Hematopoietic multipotent progenitor cell (in vitro differentiated cells): ENCODE measurements around the gene CES2. TPM values are rescaled to one million over a fixed set of nuclear protein-coding genes. Genes with fewer than 3 reads are reported as not detected.
"Not testable (repeated sequence)": the region's sequence is repeated elsewhere in the genome, so short reads cannot be mapped to it uniquely, and the experiment has no call there.

Experiments used
- DNase-seq, 3 donors: peaks; one replicate each; pipeline ENCODE4 v3.0.0-alpha.2; 2011 to 2015; ENCODE audit warnings: low read depth in 2 of 3, low spot score in 2 of 3
- total RNA-seq: library from RNA; depleted of rRNA; stranded (reverse); fragments of >200 nt; gene quantifications from one replicate; pipeline ENCODE4 v1.2.3, GENCODE V29; 2012

Gene CES2
- total RNA-seq, 1 donor: 48.2 TPM

GRCh38 chr16:66933776-66934137, 1.6 kb upstream of the CES2 start:
- no peak for DNase-seq

- peak; percentile 86 to 89 (median 88) for DNase-seq
These were observed 1.0 kb upstream of the CES2 start, which contains the start of gene CIAO2B for GRCh38 chr16:66934138-66934838. TSS of gene CIAO2B (minus strand) at chr16:66934402. CDS start at chr16:66934364, 38 bp downstream.

- DNase-seq: not testable (repeated sequence)
These were observed 440 bp upstream of the CES2 start for GRCh38 chr16:66934839-66935313.

- no peak for DNase-seq
These were observed 1.1 kb downstream of the CES2 start for GRCh38 chr16:66936462-66936861.

- no peak for DNase-seq
These were observed 1.7 kb downstream of the CES2 start for GRCh38 chr16:66936889-66937554.

GRCh38 chr16:66937725-66938337, 2.5 kb downstream of the CES2 start:
- DNase-seq: no peak

- DNase-seq: no peak
These were observed 4.0 kb downstream of the CES2 start for GRCh38 chr16:66939366-66939765.

GRCh38 chr16:66940236-66940635, 4.9 kb downstream of the CES2 start:
- DNase-seq: no peak

- no peak for DNase-seq
These were observed 7.7 kb downstream of the CES2 start for GRCh38 chr16:66942981-66943380.

GRCh38 chr16:66943426-66944053, 8.2 kb downstream of the CES2 start:
- no peak for DNase-seq

- no peak for DNase-seq
These were observed 8.7 kb downstream of the CES2 start for GRCh38 chr16:66944054-66944441.

- DNase-seq: not testable (repeated sequence)
These were observed 9.7 kb downstream of the CES2 start for GRCh38 chr16:66944971-66945370.

GRCh38 chr16:66945939-66946338, 10.6 kb downstream of the CES2 start:
- DNase-seq: no peak

- no peak for DNase-seq
These were observed 11.2 kb downstream of the CES2 start for GRCh38 chr16:66946541-66946940.

- DNase-seq: no peak
These were observed 11.6 kb downstream of the CES2 start for GRCh38 chr16:66946974-66947301.

- DNase-seq: peak; percentile 61 to 92 (median 79)
These were observed 12.2 kb downstream of the CES2 start for GRCh38 chr16:66947302-66948065.

GRCh38 chr16:66948134-66948836, 13.0 kb downstream of the CES2 start:
- no peak for DNase-seq

GRCh38 chr16:66948837-66949225, 13.5 kb downstream of the CES2 start:
- DNase-seq: no peak

GRCh38 chr16:66949472-66949871, 14.2 kb downstream of the CES2 start:
- no peak for DNase-seq

GRCh38 chr16:66950437-66950836, 15.1 kb downstream of the CES2 start:
- DNase-seq: no peak
